WTC11 (cell line): Measurements from ENCODE around the gene PRDX6. TPM values are rescaled to one million over a fixed set of nuclear protein-coding genes. Genes with fewer than 3 reads are reported as not detected.

ENCODE experiments used
- ATAC-seq: fragments of 200-7000 bp; cut with Tn5 transposase; 2 replicates; pipeline ENCODE4 v1.10.0; 2021; ENCODE audit warnings: mild to moderate bottlenecking, moderate library complexity
- CTCF ChIA-PET: fragments of 300-600 bp; sonication (Branson Sonifier 250); formaldehyde crosslinking; loops from one replicate; lab custom pipeline; 2021; ENCODE audit warnings: antibody characterized with exemption; lab: Charles Lee
- POLR2A ChIA-PET: fragments of 350-600 bp; sonication (Branson Sonifier 250); formaldehyde crosslinking; loops from one replicate; lab custom pipeline; 2021; ENCODE audit warnings: antibody characterized with exemption; lab: Charles Lee
- DNase-seq: peaks from one replicate; pipeline ENCODE4 v3.0.0; 2021; ENCODE audit warnings: low spot score
- H3K27ac Mint-ChIP-seq: 2 replicates; pipeline ENCODE4 v1.8.0; 2021; ENCODE audit warnings: mixed read lengths
- H3K27me3 Mint-ChIP-seq: 2 replicates; pipeline ENCODE4 v1.8.0; 2021; ENCODE audit warnings: low read depth, mild to moderate bottlenecking, moderate library complexity, mixed read lengths
- H3K36me3 Mint-ChIP-seq: 2 replicates; pipeline ENCODE4 v1.8.0; 2021; ENCODE audit warnings: mixed read lengths
- H3K4me1 Mint-ChIP-seq: 2 replicates; pipeline ENCODE4 v1.8.0; 2022; ENCODE audit warnings: mixed read lengths
- H3K4me3 Mint-ChIP-seq: 2 replicates; pipeline ENCODE4 v1.8.0; 2021; ENCODE audit warnings: mild to moderate bottlenecking, moderate library complexity, mixed read lengths
- H3K9me3 Mint-ChIP-seq: 2 replicates; pipeline ENCODE4 v1.8.0; 2021; ENCODE audit warnings: mixed read lengths
- ATF1 ChIP-seq: sonication (generic); formaldehyde crosslinking; IDR thresholded peaks from 2 replicates; pipeline ENCODE4 v1.8.1; 2023; ENCODE audit warnings: mild to moderate bottlenecking, moderate library complexity, missing genetic modification reagents
- ETV6 ChIP-seq: sonication (generic); formaldehyde crosslinking; IDR thresholded peaks from 2 replicates; pipeline ENCODE4 v1.8.1; 2022; ENCODE audit warnings: mild to moderate bottlenecking, missing genetic modification reagents
- FOXK1 ChIP-seq: sonication (generic); formaldehyde crosslinking; IDR thresholded peaks from 2 replicates; pipeline ENCODE4 v1.8.0; 2022; ENCODE audit warnings: mild to moderate bottlenecking, moderate library complexity, missing genetic modification reagents
- NFE2L1 ChIP-seq: sonication (generic); formaldehyde crosslinking; IDR thresholded peaks from 2 replicates; pipeline ENCODE4 v1.8.1; 2023; ENCODE audit warnings: missing genetic modification reagents
- NFYB ChIP-seq: sonication (generic); formaldehyde crosslinking; conservative IDR thresholded peaks from 2 replicates; pipeline ENCODE4 v1.8.0; 2022; ENCODE audit warnings: low read depth, missing genetic modification reagents
- NR1H2 ChIP-seq: sonication (generic); formaldehyde crosslinking; IDR thresholded peaks from 2 replicates; pipeline ENCODE4 v1.9.0; 2021; ENCODE audit warnings: mild to moderate bottlenecking, moderate library complexity, missing genetic modification reagents
- SMAD3 ChIP-seq: sonication (generic); formaldehyde crosslinking; IDR thresholded peaks from 2 replicates; pipeline ENCODE4 v1.8.0; 2022; ENCODE audit warnings: missing genetic modification reagents, mild to moderate bottlenecking, borderline replicate concordance
- TEAD1 ChIP-seq: sonication (generic); formaldehyde crosslinking; IDR thresholded peaks from 2 replicates; pipeline ENCODE4 v1.8.0; 2022; ENCODE audit warnings: mild to moderate bottlenecking, missing genetic modification reagents
- ZNF121 ChIP-seq: sonication (generic); formaldehyde crosslinking; IDR thresholded peaks from 2 replicates; pipeline ENCODE4 v1.8.0; 2023; ENCODE audit warnings: missing genetic modification reagents
- ZNF416 ChIP-seq: fragments of 250-450 bp; sonication (Bioruptor Pico); IDR thresholded peaks from 2 replicates; pipeline ENCODE4 v1.9.0; 2021; ENCODE audit warnings: mild to moderate bottlenecking, inconsistent platforms
- total RNA-seq: library from RNA; stranded (reverse); gene quantifications from 3 replicates; pipeline ENCODE4 v1.2.3, GENCODE V29; 2021
- TF ChIP-seq, protein P1 (sequence below): sonication (generic); formaldehyde crosslinking; IDR thresholded peaks from 2 replicates; pipeline ENCODE4 v1.8.0; 2022; ENCODE audit warnings: missing genetic modification reagents
- TF ChIP-seq, protein P2 (sequence below): sonication (generic); formaldehyde crosslinking; IDR thresholded peaks from 2 replicates; pipeline ENCODE4 v1.8.1; 2022; ENCODE audit warnings: low read depth, mild to moderate bottlenecking, moderate library complexity, missing genetic modification reagents, borderline replicate concordance
- TF ChIP-seq, protein P3 (sequence below): sonication (generic); formaldehyde crosslinking; IDR thresholded peaks from 2 replicates; pipeline ENCODE4 v1.8.0; 2022; ENCODE audit warnings: mild to moderate bottlenecking, missing genetic modification reagents
- TF ChIP-seq, protein P4 (sequence below): sonication (generic); formaldehyde crosslinking; IDR thresholded peaks from 2 replicates; pipeline ENCODE4 v1.8.0; 2023; ENCODE audit warnings: missing genetic modification reagents, mild to moderate bottlenecking, borderline replicate concordance
- TF ChIP-seq, protein P5 (sequence below): sonication (generic); formaldehyde crosslinking; IDR thresholded peaks from 2 replicates; pipeline ENCODE4 v1.8.0; 2022; ENCODE audit warnings: mild to moderate bottlenecking, missing genetic modification reagents
- TF ChIP-seq, protein P6 (sequence below): sonication (generic); formaldehyde crosslinking; IDR thresholded peaks from 2 replicates; pipeline ENCODE4 v1.8.1; 2023; ENCODE audit warnings: mild to moderate bottlenecking, missing genetic modification reagents, moderate library complexity
- TF ChIP-seq, protein P7 (sequence below): sonication (generic); formaldehyde crosslinking; conservative IDR thresholded peaks from 2 replicates; pipeline ENCODE4 v1.8.1; 2023; ENCODE audit warnings: mild to moderate bottlenecking, low read depth, missing genetic modification reagents, moderate library complexity
- TF ChIP-seq, protein P8 (sequence below): sonication (generic); formaldehyde crosslinking; IDR thresholded peaks from 2 replicates; pipeline ENCODE4 v1.8.0; 2022; ENCODE audit warnings: mild to moderate bottlenecking, missing genetic modification reagents
- TF ChIP-seq, protein P9 (sequence below): sonication (generic); formaldehyde crosslinking; IDR thresholded peaks from 2 replicates; pipeline ENCODE4 v1.8.1; 2023; ENCODE audit warnings: mild to moderate bottlenecking, missing genetic modification reagents

Gene PRDX6
- total RNA-seq, 1 experiment from 2014 or later: 538 TPM

DNA sequence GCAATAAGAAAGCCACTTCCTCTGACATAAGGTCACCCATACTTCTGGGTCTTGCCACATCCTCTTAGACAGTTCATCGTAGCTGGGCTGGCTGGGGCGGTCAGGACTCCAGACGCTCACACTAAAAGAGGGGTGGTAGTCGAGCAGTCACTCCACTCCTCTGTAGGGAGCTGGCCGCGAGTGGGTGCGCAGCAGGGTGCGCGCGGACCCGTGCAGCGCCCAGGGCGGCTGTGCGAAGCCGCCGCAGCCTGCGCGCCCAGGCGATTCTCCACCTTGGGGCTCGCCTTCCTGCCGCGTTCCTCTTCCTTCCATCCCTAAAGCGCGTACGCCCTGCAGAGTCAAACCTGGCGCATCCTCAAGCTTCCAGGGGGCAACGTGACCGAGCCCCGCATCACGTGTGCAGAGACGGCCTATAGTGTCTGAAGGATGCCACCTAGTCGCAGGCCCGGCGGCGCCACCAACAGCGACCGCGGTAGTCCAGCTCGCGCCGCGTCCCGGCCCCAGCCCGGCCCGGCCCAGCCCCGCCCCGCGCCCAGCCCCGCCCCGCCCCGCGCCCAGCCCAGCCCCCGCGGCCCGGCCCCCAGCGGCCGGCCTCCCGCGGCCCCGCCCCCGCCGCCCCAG lies 360 bp upstream of the PRDX6 start:
- CTCF ChIA-PET: interaction anchor here (0.5 to 3.3 kb wide), 6 partner anchors 28 to 610 kb away, joined by 3 to 28 read pairs (median 4); partner anchors contain the start of gene DARS2
- Mint-ChIP-seq H3K9me3 (peaks cover 14% of the 10 kb centered on the region), H3K27me3 (no peaks in the 10 kb centered on the region), H3K27ac (peak overlapping the region; percentile 89; the same call in 1 of the 2 replicates), H3K4me3 (peak overlapping the region; percentile 94), H3K36me3 (peaks cover 65% of the 10 kb centered on the region), H3K4me1 (peaks cover 41% of the 10 kb centered on the region)
- POLR2A ChIA-PET: interaction anchor here (0.5 to 2.8 kb wide), 14 partner anchors 13 to 1541 kb away, joined by 3 to 10 read pairs (median 4); partner anchors contain the start of genes CENPL, DARS2, GAS5 and KLHL20
- DNase-seq (peak; percentile 87), ATAC-seq (peak; percentile 96)
- TF ChIP-seq, protein P1, sequence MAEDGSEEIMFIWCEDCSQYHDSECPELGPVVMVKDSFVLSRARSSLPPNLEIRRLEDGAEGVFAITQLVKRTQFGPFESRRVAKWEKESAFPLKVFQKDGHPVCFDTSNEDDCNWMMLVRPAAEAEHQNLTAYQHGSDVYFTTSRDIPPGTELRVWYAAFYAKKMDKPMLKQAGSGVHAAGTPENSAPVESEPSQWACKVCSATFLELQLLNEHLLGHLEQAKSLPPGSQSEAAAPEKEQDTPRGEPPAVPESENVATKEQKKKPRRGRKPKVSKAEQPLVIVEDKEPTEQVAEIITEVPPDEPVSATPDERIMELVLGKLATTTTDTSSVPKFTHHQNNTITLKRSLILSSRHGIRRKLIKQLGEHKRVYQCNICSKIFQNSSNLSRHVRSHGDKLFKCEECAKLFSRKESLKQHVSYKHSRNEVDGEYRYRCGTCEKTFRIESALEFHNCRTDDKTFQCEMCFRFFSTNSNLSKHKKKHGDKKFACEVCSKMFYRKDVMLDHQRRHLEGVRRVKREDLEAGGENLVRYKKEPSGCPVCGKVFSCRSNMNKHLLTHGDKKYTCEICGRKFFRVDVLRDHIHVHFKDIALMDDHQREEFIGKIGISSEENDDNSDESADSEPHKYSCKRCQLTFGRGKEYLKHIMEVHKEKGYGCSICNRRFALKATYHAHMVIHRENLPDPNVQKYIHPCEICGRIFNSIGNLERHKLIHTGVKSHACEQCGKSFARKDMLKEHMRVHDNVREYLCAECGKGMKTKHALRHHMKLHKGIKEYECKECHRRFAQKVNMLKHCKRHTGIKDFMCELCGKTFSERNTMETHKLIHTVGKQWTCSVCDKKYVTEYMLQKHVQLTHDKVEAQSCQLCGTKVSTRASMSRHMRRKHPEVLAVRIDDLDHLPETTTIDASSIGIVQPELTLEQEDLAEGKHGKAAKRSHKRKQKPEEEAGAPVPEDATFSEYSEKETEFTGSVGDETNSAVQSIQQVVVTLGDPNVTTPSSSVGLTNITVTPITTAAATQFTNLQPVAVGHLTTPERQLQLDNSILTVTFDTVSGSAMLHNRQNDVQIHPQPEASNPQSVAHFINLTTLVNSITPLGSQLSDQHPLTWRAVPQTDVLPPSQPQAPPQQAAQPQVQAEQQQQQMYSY (CRISPR knock-in tag): no peak
- TF ChIP-seq TEAD1 (CRISPR knock-in tag) (peak; percentile 74), ZNF416 (CRISPR knock-in tag) (peak; percentile 33; the same call in 1 of the 2 replicates), ZNF121 (CRISPR knock-in tag) (no peak), FOXK1 (CRISPR knock-in tag) (peak; percentile 51; the same call in 1 of the 2 replicates), SMAD3 (0 out of 2 replicates have a peak, but pooled peaks have one; percentile 13), ETV6 (CRISPR knock-in tag) (peak; percentile 72), NFYB (peak; percentile 59), NR1H2 (CRISPR knock-in tag) (no peak), NFE2L1 (CRISPR knock-in tag) (peak; percentile 57; the same call in 1 of the 2 replicates), ATF1 (CRISPR knock-in tag) (no peak)
- TF ChIP-seq, protein P2, sequence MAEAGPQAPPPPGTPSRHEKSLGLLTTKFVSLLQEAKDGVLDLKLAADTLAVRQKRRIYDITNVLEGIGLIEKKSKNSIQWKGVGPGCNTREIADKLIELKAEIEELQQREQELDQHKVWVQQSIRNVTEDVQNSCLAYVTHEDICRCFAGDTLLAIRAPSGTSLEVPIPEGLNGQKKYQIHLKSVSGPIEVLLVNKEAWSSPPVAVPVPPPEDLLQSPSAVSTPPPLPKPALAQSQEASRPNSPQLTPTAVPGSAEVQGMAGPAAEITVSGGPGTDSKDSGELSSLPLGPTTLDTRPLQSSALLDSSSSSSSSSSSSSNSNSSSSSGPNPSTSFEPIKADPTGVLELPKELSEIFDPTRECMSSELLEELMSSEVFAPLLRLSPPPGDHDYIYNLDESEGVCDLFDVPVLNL (CRISPR knock-in tag): peak; percentile 73; the same call in 1 of the 2 replicates
- TF ChIP-seq, protein P3, sequence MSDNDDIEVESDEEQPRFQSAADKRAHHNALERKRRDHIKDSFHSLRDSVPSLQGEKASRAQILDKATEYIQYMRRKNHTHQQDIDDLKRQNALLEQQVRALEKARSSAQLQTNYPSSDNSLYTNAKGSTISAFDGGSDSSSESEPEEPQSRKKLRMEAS (CRISPR knock-in tag): peak; percentile 67; the same call in 1 of the 2 replicates
- TF ChIP-seq, protein P4, sequence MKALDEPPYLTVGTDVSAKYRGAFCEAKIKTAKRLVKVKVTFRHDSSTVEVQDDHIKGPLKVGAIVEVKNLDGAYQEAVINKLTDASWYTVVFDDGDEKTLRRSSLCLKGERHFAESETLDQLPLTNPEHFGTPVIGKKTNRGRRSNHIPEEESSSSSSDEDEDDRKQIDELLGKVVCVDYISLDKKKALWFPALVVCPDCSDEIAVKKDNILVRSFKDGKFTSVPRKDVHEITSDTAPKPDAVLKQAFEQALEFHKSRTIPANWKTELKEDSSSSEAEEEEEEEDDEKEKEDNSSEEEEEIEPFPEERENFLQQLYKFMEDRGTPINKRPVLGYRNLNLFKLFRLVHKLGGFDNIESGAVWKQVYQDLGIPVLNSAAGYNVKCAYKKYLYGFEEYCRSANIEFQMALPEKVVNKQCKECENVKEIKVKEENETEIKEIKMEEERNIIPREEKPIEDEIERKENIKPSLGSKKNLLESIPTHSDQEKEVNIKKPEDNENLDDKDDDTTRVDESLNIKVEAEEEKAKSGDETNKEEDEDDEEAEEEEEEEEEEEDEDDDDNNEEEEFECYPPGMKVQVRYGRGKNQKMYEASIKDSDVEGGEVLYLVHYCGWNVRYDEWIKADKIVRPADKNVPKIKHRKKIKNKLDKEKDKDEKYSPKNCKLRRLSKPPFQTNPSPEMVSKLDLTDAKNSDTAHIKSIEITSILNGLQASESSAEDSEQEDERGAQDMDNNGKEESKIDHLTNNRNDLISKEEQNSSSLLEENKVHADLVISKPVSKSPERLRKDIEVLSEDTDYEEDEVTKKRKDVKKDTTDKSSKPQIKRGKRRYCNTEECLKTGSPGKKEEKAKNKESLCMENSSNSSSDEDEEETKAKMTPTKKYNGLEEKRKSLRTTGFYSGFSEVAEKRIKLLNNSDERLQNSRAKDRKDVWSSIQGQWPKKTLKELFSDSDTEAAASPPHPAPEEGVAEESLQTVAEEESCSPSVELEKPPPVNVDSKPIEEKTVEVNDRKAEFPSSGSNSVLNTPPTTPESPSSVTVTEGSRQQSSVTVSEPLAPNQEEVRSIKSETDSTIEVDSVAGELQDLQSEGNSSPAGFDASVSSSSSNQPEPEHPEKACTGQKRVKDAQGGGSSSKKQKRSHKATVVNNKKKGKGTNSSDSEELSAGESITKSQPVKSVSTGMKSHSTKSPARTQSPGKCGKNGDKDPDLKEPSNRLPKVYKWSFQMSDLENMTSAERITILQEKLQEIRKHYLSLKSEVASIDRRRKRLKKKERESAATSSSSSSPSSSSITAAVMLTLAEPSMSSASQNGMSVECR: peak; percentile 50; the same call in 1 of the 2 replicates
- TF ChIP-seq, protein P5, sequence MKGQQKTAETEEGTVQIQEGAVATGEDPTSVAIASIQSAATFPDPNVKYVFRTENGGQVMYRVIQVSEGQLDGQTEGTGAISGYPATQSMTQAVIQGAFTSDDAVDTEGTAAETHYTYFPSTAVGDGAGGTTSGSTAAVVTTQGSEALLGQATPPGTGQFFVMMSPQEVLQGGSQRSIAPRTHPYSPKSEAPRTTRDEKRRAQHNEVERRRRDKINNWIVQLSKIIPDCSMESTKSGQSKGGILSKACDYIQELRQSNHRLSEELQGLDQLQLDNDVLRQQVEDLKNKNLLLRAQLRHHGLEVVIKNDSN (CRISPR knock-in tag): peak; percentile 98
- TF ChIP-seq, protein P6, sequence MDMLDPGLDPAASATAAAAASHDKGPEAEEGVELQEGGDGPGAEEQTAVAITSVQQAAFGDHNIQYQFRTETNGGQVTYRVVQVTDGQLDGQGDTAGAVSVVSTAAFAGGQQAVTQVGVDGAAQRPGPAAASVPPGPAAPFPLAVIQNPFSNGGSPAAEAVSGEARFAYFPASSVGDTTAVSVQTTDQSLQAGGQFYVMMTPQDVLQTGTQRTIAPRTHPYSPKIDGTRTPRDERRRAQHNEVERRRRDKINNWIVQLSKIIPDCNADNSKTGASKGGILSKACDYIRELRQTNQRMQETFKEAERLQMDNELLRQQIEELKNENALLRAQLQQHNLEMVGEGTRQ: peak; percentile 97
- TF ChIP-seq, protein P7, sequence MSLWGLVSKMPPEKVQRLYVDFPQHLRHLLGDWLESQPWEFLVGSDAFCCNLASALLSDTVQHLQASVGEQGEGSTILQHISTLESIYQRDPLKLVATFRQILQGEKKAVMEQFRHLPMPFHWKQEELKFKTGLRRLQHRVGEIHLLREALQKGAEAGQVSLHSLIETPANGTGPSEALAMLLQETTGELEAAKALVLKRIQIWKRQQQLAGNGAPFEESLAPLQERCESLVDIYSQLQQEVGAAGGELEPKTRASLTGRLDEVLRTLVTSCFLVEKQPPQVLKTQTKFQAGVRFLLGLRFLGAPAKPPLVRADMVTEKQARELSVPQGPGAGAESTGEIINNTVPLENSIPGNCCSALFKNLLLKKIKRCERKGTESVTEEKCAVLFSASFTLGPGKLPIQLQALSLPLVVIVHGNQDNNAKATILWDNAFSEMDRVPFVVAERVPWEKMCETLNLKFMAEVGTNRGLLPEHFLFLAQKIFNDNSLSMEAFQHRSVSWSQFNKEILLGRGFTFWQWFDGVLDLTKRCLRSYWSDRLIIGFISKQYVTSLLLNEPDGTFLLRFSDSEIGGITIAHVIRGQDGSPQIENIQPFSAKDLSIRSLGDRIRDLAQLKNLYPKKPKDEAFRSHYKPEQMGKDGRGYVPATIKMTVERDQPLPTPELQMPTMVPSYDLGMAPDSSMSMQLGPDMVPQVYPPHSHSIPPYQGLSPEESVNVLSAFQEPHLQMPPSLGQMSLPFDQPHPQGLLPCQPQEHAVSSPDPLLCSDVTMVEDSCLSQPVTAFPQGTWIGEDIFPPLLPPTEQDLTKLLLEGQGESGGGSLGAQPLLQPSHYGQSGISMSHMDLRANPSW (CRISPR knock-in tag): no peak
- TF ChIP-seq, protein P8, sequence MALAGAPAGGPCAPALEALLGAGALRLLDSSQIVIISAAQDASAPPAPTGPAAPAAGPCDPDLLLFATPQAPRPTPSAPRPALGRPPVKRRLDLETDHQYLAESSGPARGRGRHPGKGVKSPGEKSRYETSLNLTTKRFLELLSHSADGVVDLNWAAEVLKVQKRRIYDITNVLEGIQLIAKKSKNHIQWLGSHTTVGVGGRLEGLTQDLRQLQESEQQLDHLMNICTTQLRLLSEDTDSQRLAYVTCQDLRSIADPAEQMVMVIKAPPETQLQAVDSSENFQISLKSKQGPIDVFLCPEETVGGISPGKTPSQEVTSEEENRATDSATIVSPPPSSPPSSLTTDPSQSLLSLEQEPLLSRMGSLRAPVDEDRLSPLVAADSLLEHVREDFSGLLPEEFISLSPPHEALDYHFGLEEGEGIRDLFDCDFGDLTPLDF (CRISPR knock-in tag): 0 out of 2 replicates have a peak, but pooled peaks have one; percentile 25
- TF ChIP-seq, protein P9, sequence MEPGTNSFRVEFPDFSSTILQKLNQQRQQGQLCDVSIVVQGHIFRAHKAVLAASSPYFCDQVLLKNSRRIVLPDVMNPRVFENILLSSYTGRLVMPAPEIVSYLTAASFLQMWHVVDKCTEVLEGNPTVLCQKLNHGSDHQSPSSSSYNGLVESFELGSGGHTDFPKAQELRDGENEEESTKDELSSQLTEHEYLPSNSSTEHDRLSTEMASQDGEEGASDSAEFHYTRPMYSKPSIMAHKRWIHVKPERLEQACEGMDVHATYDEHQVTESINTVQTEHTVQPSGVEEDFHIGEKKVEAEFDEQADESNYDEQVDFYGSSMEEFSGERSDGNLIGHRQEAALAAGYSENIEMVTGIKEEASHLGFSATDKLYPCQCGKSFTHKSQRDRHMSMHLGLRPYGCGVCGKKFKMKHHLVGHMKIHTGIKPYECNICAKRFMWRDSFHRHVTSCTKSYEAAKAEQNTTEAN: peak; percentile 68; the same call in 1 of the 2 replicates
